Femur (tissue), 1 donor: ENCODE measurements around the gene ZNF486.
"Not testable (repeated sequence)": the region's sequence is repeated elsewhere in the genome, so short reads cannot be mapped to it uniquely, and the experiment has no call there.

Experiments used
- DNase-seq: peaks from one replicate; pipeline ENCODE4 v3.0.0-alpha.2; 2017

Gene ZNF486

GRCh38 chr19:20235156-20235555 lies 68.1 kb downstream of the ZNF486 start:
- DNase-seq, result no peak

DNA sequence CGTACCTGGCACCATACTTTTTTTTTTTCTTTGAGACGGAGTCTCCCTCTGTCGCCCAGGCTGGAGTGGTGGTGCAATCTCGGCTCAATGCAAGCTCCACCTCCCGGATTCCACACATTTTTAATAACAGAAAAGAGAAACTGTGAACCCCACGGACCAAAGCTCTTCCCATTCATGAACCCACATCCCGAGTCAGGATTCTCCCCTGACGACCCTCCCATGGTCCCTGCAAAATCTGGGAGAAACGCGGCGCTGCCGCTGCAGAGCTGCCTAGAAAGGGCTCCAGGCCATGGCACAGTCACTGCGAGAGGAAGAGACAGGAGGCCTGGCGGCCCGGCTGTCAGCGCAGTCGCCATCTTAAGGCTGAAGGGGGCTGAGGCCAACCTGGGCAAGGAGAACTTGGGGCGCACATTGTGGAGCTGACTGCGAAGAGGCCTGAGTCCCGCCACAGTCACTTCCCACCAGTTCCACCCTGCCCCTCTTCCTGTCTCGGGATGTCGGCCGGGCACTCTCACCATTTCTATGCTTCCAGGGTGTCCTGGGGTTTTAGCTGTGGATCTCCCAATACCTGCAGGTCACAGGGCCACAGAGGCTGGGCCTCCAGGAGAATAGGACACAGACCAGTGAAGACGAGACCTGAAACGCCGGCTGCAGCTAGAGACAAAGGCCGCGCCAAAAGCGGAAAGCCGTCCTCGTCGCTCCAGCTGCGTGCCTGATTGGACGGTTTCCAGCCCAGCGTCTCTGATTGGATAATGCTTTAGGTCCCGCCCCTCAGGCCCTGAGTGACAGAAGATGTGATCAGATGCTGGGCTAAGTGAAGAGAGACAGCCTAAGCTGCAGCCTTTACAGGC lies 71.0 kb downstream of the ZNF486 start:
- DNase-seq, result peak; percentile 96

DNA sequence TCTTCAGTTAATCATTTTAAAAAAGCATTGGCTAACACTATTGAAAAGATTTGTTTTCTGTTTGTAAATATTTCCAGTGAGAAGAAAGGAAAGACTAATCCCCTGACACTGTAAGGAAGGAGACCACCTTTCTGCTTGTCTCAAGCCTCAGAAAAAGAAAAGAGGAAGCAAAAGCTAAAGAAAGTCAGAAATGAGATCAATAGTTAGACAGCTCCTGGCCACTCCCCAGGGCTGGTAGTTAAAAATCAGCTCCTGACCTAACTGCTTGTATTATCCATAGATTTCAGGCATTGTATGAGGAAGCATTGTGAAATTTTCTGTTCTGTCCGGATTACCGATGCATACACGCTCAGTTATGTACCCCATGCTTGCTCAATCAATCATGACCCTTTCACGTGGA lies 76.6 kb downstream of the ZNF486 start:
- no peak for DNase-seq

DNA sequence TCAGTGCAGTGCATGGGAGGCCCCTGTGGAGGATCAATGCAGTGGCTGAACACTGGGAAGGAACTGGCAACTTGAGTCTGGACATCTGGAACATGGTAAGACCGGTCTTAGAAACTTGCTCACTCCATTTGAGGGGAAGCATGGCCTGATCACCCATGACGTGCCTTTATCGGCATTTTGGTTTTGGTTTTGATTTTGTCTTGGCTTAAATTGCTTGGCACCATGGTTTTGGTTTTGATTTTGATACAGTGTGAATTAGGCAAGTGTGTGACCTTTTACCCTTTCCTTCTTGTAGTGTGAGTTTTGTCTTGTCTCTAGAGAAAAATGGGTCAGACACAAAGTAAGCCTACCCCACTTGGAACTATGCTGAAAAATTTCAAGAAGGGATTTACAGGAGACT lies 77.3 kb downstream of the ZNF486 start:
- no peak for DNase-seq

- DNase-seq, result no peak
These were observed 78.3 kb downstream of the ZNF486 start for GRCh38 chr19:20245309-20245708.

- peak; percentile 65 for DNase-seq
These were observed 80.1 kb downstream of the ZNF486 start for GRCh38 chr19:20247016-20247683.

- DNase-seq, result not testable (repeated sequence)
These were observed 81.2 kb downstream of the ZNF486 start for GRCh38 chr19:20248258-20248657.
